GM12874 (cell line): ENCODE measurements around the gene LTBP1.

Experiments used
- CTCF ChIP-seq: IDR thresholded peaks from 2 replicates; pipeline ENCODE4 v1.5.1; 2011; ENCODE audit warnings: low read depth, mild to moderate bottlenecking, control low read depth, low read length, moderate library complexity; ENCODE audit not compliant: insufficient read depth

The LTBP1 gene

GRCh38 chr2:33126552-33126951, 179.8 kb downstream of the LTBP1 start:
- TF ChIP-seq CTCF = no peak

GRCh38 chr2:33126958-33127357, 180.2 kb downstream of the LTBP1 start:
- TF ChIP-seq CTCF = no peak

GRCh38 chr2:33129263-33130053, 182.7 kb downstream of the LTBP1 start:
- no peak for TF ChIP-seq CTCF

- TF ChIP-seq CTCF = no peak
Measured at GRCh38 chr2:33130054-33130447, 183.3 kb downstream of the LTBP1 start.

- no peak for TF ChIP-seq CTCF
Measured at GRCh38 chr2:33130544-33130943, 183.8 kb downstream of the LTBP1 start.

GRCh38 chr2:33131111-33131510, 184.4 kb downstream of the LTBP1 start:
- TF ChIP-seq CTCF = no peak

- TF ChIP-seq CTCF = no peak
Measured at GRCh38 chr2:33131749-33132148, 185.0 kb downstream of the LTBP1 start.

GRCh38 chr2:33133454-33133952, 186.8 kb downstream of the LTBP1 start:
- no peak for TF ChIP-seq CTCF
